GM19372 (cell line): ENCODE results near the gene APLP2.

Source experiments
- ATAC-seq: cut with Tn5 transposase; IDR thresholded peaks from one replicate; pipeline ENCODE4 v1.9.1; 2021; ENCODE audit warnings: mild to moderate bottlenecking, low read depth, moderate library complexity; ENCODE audit not compliant: unreplicated experiment

Gene APLP2

DNA sequence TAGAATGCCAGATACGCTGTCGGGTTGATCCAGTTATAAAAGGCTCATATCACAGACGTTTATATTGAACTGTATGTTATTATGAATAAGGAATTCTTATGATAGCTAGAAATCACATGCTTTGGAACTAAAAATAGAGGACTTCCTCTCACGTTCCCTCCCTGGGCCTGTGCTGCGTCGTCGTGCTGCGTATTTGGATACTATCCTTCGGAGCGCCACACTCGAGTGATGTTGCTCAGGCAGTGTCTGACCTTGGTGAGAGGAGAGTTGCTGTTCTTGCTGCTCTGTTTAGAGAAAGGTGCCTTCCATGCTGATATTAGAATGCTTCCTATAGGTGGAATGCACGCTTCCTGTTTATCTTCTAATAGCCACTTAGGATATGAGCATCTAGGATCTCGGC is 69.7 kb downstream of the APLP2 start:
- ATAC-seq: no peak

GRCh38 chr11:130141561-130142341 is 72.1 kb downstream of the APLP2 start:
- ATAC-seq: no peak

DNA sequence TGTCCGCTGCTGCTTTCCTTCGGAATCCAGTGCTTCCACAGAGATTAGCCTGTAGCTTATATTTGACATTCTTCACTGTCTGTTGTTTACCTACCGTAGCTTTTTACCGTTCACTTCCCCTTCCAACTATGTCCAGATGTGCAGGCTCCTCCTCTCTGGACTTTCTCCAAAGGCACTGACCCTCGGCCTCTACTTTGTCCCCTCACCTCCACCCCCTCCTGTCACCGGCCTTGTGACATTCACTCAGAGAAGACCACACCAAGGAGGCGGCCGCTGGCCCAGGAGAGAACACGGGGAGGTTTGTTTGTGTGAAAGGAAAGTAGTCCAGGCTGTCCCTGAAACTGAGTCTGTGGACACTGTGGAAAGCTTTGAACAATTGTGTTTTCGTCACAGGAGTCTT is 74.4 kb downstream of the APLP2 start:
- no peak for ATAC-seq

GRCh38 chr11:130144861-130145281 is 75.2 kb downstream of the APLP2 start:
- ATAC-seq: no peak

DNA sequence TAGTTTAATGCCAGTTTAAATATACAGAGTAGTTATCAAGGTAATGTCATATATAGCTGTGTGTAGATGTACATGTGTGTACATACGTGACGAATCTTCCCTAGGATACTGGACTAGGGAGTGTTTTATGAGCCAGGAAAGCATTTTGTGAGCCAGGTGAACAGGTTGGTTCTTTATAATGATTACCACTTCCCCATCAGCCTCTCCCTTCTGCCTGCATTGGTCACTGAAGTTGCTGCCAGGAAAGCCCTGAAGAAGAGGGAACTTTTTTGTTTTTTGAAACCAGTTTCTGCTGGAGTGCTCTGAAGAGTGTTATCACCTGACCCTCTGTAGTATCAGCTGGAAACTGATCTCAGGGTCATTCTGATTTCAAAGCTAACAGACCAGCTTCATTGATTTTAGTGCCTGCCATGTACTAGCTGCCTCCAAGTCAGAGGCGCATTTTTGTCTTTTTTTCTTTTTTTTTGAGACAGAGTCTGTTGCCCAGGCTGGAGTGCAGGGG is 75.7 kb downstream of the APLP2 start:
- ATAC-seq: no peak

DNA sequence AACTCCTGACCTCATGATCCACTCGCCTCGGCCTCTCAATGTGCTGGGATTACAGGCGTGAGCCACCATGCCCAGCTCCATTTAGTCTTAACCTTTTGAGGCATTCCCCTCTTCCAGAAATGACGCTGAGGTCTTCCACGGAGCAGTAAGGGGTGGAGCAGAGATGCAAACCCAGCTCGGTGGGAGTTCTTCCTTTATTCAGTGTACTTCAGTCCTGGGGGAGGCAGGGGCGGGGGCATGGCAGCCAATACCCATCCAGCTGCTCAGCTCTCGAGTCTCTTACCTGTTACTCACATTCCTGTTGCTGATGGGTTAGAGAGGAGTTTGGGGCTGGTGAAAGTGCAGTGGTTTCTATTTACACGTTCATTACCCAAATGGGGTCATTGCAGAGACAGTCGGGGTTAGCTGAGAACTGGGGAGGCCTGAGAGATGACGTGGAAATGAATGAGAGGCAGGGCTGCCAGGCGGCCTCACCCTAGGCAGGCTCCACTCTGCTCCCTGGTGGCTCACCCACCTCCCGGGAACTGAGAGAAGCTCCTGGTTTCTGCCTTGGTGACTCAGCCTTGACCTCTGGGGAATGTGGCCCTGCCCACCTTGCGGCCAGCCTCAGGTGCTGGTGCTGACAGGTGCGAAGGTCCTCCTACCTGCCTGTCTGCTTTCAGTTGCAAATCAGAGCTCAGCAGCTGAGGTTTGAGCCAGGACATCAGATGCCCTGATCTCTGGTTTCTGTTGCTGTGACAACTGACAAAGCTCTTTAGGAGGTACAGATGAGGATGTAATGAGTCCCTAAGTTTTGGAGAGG is 76.5 kb downstream of the APLP2 start:
- no peak for ATAC-seq

DNA sequence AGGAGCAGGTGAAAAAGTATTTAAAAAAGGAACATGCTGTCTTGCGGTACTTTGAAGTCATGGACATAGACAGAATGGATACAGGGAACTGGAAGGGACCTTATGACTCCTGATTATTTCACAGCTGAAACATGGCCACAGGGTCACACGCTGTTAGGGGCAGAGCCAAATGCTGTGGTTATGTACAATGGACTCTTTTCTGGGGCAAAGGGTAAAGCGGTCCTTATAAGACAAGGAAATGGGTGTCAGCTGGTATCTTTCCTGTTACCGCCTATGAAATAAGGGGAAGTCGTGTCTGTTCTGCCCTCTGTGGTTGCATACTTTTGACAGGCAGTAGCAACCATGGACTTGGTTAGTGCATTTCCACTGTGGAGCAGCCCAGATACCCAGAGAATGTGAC is 77.1 kb downstream of the APLP2 start:
- ATAC-seq: no peak

DNA sequence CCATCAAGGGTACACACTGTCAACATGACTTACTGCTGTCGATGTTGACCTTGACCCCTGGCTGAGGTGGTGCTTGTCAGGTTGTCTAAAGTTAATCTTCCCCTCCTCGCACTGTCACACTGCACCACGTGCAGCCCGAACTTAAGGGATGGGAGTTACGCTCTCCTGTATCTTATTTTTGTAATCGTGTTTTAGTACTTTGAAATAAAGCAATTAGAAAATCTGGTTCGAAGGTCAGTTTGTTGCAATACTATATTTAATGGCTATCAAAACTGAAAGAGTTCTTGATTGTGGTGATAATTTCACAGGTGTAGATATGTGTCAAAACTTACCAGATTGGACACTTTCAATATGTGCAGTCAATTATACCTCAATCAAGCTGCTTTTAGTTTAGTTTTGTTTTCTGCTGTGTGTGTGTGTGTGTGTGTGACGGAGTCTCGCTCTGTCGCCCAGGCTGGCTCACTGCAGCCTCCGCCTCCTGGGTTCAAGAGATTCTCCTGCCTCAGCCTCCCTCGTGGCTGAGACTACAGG is 79.2 kb downstream of the APLP2 start:
- no peak for ATAC-seq

- no peak for ATAC-seq
These were observed 81.1 kb downstream of the APLP2 start for GRCh38 chr11:130150790-130151189.

GRCh38 chr11:130151196-130151595 is 81.5 kb downstream of the APLP2 start:
- ATAC-seq: no peak

- no peak for ATAC-seq
These were observed 86.7 kb downstream of the APLP2 start for GRCh38 chr11:130156108-130157022.

- ATAC-seq: no peak
These were observed 87.4 kb downstream of the APLP2 start for GRCh38 chr11:130157101-130157500.

DNA sequence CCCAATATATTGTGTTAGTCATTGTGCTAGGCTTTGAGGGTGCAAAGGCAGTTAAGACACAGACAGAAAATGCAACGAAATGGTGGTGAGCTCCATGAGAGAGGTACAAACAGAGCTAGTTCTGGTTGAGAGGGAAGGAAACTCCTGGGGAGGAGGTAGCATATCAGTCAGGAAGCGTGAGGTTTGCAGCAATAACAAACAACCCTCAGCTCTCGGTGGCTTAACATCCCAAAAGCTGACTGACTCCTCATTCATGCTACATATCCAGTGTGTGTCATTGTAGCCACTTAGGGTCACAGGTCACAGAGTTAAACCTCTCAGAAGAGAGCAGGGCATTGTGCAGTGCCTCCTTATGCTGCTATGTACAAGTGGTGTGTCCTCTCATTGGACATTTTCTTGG is 88.1 kb downstream of the APLP2 start:
- no peak for ATAC-seq

- no peak for ATAC-seq
These were observed 89.4 kb downstream of the APLP2 start for GRCh38 chr11:130159139-130159538.

- ATAC-seq: no peak
These were observed 90.2 kb downstream of the APLP2 start, which contains the start of gene ST14 for GRCh38 chr11:130159657-130160497. Gene ST14 (plus strand): TSS chr11:130159782. CDS start chr11:130159980, 198 bp downstream.

- no peak for ATAC-seq
These were observed 90.9 kb downstream of the APLP2 start for GRCh38 chr11:130160498-130161155.

DNA sequence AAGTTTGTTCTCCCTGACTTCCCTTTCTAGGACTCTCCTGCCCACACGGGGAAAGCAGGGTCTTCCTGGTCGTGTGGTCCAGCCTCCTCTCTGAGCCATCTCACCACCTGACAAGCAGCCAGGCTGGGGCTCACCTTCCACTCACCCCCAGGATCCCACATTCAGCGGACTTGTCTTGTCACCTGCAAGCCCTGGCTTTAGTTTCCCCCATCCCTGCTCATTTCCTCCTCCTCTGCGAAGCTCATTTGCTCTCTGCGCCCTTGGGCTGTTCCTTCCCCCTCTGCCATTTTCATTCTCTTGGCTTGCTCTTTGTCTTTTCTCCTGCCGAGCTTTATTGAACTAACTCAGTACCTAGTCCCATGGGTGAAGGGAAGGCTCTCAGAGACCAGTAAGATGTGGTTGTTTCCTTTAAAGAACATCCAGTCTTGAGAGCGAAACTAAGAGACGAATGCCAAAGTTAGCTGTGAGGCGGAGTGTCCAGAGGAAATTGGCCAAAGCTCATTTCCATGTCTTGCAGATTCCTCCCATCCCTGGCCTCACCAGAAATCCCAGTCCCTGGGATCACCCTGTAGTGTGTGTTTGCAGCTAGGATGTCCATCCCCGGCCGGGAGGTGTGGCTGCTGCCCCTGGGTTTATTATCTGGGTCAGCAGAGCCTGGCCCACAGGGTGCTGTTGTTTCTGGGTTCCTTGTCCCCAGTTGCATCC is 91.9 kb downstream of the APLP2 start:
- ATAC-seq: no peak

DNA sequence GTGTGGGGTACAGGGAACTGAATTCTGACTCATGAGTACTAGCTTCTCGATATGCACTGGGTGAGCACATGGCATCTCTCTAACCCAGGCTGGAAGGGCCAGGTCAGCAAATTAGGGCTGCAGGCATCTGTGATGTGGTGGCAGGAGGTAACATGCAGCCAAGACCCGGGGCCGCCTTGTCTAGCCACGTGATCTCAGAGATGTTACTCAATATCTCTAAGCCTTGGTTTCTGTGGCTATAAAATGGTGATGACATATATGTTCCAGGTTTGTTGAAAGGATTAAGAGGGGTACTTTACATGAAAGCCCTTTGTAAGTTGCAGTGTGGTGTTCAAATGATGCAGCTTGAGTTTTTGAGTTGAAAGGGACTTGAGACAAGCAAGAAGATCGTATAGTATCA is 93.0 kb downstream of the APLP2 start:
- ATAC-seq: no peak
